Thyroid gland (tissue), 4 donors: ENCODE results near the gene PIGU.
A peak's percentile ranks its signal among the peaks of the same experiment; 100 is the strongest.

ENCODE experiments used
- POLR2A ChIP-seq, 2 donors: fragments of 450-650 bp; IDR thresholded peaks; one replicate each; pipeline ENCODE4 v1.6.1; 2017; ENCODE audit warnings: antibody characterized with exemption in 2 of 2, mild to moderate bottlenecking in 2 of 2, moderate library complexity in 1 of 2
- TF ChIP-seq, protein P1 (sequence below), 6 experiments: fragments of 200-600 bp in 3 of 6; fragments of 450-650 bp in 3 of 6; sonication (generic) in 3 of 6; IDR thresholded peaks; one replicate each; pipeline ENCODE4 v1.5.1; 2016 to 2019; ENCODE audit warnings: antibody characterized with exemption in 6 of 6, mild to moderate bottlenecking in 2 of 6, inconsistent platforms in 1 of 6, moderate library complexity in 1 of 6

DNA sequence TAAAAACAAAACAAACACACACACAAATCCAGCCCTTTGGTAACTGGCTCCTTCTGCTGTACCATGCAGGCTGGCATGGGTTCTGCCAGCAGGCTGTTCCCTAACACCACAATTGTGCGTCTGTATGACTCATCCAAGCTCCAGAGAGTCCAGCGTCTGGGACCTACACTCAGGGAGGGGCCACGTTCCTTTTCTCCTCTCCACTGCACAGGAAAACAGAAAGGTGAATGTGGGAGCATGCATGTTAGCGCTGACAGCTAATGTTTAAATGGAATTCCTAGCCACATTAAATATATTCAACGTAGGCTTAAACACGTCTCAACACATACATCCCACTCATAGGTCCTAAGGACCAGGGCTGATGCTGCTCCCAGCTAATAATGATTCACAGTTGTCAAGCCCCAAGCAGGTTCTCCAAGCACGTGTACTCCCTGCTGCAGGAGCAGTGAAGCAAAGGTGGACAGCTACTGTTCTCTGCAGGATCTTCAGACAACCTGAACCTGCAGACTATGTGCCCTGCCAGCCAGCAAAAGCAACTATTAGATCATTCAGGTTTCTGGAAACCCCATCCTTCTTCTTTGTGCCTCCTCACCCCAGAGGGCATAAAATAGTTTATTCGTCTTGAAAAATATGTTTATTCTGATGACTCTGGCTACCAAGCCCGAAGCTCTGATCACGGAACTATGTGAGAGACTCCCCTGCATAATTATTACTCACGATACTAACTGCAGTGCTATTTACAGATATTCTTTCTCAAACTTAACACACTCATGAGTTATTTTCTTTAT, 97.5 kb downstream of the PIGU start:
- TF ChIP-seq, protein P1, sequence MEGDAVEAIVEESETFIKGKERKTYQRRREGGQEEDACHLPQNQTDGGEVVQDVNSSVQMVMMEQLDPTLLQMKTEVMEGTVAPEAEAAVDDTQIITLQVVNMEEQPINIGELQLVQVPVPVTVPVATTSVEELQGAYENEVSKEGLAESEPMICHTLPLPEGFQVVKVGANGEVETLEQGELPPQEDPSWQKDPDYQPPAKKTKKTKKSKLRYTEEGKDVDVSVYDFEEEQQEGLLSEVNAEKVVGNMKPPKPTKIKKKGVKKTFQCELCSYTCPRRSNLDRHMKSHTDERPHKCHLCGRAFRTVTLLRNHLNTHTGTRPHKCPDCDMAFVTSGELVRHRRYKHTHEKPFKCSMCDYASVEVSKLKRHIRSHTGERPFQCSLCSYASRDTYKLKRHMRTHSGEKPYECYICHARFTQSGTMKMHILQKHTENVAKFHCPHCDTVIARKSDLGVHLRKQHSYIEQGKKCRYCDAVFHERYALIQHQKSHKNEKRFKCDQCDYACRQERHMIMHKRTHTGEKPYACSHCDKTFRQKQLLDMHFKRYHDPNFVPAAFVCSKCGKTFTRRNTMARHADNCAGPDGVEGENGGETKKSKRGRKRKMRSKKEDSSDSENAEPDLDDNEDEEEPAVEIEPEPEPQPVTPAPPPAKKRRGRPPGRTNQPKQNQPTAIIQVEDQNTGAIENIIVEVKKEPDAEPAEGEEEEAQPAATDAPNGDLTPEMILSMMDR (IDR thresholded peaks at IDR 0.05), result peak in 1 of 6 experiments; percentile 53
- no peak for TF ChIP-seq POLR2A (IDR thresholded peaks at IDR 0.05)
